DMS79 (cell line): ENCODE data around the gene EXOC2.
A peak's percentile ranks its signal among the peaks of the same experiment; 100 is the strongest.

Source experiments
- DNase-seq: peaks from one replicate; lab custom pipeline; 2025; lab: John Stamatoyannopoulos, UW

EXOC2 gene

DNA sequence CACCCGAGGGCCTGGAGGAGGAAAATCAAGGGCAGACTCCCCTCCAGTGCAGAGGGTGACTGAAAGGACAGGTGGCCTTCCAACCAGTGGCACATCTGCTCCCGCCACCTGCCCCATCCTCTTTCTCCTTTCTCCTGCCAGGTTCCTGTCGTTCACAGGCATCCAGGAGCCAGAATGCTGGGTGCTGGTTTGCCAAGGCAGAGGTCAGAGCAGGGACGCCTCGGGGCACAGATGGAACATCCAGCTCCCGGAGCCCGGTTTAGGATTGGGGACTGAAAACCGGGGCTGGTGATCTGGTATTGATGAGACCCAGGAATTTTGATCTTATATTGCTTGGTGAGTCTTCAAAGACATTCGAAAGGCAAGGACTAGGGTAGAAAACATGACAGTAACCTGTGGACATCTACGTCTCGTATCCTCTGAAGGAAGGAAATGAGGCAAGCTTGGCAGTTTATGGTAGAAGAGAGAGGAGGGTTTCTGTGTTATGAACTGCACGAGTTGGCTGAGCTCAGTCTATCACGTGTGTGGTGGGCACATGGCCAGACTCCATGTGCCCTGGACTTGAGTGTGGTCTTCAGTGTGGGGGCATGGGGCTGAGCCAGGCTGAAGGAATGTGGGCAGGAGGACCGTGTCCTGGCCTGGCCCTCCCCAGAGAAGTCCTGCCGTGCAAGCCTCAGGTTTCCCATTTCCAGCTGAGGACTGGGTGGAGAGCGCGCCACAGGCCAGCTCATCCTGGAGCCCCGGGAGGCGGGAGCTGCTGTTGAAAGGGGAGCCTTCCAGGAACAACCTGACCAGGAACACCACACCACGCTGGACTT lies 227.2 kb downstream of the EXOC2 start:
- no peak for DNase-seq

DNA sequence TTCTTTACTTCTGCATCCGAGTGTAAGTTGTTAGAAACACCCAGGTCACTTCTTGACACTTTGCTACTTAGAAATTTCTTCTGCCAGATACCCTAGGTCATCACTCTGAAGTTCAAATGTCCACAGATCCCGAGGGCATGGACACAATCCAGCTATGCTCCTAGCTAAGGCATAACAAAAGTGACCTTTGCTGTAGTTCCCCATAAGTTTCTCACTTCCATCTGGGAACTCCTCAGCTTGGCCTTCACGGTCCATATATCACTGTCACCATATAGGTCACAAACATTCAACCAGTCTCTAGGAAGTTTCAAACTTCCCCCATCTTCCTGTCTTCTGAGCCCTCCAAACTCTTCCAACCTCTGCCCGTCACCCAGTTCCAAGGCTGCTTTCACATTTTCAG lies 236.1 kb downstream of the EXOC2 start:
- no peak for DNase-seq

DNA sequence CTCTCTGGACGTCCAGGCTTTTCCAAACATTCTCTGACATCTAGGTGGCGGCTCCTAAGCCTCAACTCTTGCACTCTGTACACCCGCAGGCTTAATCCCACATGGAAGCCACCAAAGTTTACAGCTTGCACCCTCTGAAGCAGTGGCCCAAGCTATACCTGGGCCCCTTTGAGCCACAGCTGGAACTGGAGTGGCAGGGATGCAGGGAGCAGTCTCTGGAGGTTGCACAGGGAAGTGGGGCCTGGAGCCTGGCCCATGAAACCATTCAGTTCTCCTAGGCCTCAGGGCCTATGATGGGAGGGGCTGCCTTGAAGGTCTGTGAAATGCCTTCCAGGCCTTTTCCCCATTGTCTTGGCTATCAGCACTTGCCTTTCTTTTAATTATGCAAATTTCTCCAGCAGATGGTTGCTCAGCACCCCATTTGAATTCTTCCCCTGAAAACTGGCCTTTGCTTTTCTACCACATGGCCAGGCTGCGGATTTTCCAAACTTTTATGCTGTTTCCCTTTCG lies 236.5 kb downstream of the EXOC2 start:
- DNase-seq: no peak

DNA sequence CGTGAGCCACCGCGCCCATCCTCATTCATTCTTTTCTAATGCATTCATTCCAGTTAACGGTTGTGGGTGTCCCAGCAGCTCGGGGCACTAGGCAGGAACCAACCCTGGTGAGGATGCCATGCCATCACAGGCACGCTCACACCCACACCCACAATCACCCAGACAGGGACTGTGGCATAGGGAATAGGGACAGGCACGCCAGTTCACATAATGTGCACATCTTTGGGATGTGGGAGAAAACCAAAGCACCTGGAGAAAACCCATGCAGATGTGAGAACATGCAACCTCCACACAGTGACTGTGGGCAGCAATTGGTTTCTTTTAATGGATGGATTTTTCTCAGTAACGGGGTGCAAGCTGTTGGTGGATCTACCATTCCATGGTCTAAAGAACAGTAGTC lies 237.1 kb downstream of the EXOC2 start:
- no peak for DNase-seq

DNA sequence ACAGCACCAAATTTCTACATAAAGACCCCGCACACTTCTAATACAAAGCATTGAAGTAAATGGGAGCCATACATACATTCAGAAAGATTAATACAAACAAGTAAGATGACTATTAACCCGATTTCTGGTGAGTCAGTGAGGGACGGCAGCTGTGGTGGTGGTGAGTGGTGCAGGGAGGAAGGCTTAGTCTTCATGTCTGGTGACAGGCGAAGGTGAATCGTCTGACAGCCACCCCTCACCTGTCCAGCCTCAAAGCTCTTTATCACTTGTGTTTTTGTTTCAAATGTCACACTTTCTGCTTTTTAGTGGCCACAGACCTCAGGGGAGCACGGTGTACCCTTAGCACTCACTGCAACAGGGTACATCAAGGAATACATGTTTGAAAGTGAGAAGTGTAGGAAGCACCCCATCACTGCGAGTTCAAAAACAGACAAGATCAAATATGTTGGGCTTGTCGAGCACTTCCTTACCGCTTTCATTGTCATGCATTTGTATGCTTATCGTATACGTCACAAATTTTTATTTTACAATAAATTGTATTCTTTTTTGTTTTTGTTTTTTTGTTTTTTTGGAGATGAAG lies 237.8 kb downstream of the EXOC2 start:
- no peak for DNase-seq

DNA sequence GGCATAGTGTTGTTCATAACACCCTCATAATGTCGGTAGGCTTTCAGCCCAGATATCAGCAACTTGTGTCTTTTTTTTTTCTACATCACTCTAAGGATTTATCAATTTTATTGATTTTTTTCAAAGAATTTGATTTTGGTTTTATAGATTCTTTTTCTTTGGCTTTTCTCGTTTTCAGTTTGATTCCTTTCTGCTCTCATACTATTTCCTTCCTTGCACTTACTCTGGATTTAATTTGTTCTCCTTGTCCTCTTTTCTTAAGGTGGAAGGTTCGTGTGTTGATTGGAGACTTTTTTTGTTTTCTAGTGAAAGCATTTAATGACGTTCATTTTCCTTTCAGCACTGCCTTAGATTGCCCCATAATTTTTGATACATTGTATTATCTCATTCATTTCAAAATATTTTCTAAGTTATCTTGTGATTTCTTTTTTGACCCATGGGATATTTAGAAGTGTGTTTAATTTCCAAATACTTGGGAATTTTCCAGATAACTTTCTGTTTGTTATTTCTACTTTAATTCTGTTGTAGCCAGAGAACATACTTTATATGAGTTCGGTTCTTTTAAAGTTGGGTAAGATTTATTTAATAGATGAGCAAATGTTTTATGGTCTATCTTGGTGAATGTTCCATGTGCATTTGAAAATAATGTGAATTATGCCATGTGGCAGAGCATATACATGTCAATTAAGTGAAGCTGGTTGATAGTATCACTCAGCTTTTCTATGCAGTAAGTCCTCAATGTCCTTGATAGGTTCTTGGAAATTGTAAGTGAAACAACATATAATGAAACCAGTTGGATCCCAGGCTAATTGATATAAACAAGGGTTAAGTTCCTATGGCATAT lies 238.6 kb downstream of the EXOC2 start:
- no peak for DNase-seq

DNA sequence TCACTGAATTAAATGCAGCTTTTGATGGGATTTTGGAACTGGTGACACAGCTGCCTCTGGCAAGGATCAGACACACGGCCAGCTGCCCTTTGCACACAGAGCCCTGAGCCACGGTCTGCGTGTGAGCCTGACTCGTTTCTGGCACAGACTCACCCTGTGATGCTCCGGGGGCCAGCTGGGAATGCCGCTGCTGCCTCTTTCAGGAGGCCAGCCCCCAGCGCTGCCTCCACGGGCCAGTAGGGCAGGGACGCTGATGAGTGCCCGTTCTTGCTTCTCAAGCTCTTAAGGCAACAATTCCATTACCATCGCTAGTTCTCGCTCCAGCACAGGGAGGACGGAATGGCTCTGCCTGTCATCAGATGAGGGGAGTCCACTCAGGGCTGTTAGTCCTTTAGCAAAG lies 239.8 kb downstream of the EXOC2 start:
- no peak for DNase-seq

DNA sequence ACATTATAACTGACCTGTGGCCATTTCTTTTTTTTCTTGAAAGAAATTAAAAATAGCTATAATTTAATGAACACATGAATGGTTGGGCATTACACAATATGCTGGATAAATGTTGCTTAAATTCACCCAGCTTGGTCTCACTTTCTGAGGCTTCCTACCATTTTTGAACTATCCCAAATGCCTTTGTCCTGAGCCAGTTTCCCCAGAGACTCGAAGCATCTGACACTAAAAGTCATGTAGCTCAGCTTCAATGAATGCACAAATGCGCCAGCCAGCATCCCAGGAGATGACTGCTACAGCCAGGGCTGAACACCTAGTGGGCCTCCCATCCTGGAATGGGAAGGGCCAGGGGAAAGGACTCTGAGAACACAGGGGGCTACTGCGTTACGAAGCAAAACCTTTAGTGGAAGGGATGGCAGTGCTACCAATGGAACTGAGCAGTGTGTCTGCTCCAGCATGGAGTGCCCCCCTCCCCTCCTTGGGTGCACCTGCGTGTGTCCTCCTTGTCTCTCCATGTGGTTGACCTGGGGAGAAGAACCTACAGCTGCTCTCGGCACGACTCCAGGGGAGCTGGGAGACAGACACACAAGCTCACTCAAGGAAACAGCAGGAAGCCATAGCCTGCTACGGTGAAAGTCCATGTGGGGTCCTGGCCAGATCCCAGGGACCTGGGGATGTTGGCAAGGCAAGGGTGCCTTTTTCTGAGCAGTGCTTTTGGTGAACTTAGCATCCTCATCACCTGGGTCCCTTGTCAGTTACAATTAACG lies 240.5 kb downstream of the EXOC2 start:
- DNase-seq: no peak

DNA sequence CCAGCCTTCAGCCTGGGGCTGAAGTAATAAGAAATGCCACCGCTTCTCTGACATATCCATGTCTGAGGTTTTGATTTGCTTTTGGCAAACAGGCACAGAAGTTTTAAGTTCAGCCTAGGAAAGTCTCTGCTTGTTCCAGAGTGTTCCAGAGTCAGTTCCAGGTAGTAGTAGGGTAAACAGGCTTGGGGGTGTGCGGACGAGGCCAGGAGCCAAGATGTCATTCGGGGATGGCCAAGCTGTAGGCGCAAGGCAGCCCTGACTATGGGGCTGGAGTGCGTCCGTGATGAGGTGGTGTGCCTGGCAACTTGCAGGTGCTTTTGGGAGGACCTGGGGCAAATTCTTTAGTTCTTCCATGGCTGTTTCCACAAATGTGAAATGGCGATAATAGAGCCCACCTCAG lies 241.1 kb downstream of the EXOC2 start:
- no peak for DNase-seq

DNA sequence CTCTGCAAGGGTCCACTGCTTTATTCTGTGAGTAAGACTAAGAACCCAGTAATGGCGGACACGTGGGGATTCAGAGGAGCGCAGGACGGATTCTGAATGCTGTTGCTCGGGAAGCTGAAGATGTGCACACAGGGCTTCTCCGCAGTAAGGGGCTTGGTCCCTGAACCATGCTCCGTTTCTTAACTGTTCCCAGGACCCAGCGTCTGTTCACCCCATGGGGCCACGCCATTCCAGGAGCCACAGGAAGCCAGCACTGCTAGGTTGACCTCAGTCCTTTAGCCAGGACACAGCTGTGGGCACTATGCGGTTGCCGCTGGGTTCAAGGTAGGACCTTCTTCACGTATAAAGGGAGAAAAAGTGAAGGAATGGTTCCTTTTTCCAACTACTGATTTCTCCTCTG lies 241.6 kb downstream of the EXOC2 start:
- DNase-seq: no peak

DNA sequence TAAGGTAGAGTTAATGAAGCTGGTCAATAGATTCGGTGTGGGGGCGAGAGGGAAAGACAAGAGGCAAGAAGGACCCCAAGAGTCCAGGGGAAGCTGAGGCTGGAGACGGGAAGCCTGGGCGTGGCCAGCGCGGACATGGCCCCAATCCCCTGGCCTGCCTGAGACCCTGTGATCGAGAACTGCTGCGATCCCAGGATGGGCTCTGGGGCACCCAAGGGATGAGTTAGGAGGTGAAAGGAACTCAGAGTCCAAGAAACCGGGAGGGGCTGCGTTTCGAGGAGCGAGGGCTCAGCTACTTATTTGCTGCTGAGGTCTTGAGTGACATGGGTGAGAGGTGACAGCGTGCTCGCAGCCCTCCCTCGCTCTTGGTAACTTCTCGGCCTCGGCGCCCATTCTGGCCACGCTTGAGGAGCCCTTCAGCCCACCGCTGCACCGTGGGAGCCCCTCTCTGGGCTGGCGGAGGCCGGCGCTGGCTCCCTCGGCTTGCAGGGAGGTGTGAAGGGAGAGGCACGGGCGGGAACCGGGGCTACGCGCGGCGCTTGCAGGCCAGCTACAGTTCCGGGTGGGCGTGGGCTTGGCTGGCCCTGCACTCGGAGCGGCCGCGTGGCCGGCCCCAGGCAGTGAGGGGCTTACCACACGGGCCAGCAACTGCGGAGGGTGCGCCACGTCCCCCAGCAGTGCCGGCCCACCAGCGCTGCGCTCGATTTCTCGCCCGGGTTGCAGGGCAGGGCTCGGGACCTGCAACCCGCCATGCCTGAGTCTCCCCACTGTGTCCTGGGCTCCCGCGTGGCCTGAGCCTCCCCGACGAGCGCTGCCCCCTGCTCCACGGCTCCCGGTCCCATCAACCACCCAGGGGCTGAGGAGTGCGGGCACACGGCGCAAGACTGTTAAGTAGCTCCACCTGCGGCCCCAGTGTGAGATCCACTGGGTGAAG lies 243.2 kb downstream of the EXOC2 start:
- no peak for DNase-seq

DNA sequence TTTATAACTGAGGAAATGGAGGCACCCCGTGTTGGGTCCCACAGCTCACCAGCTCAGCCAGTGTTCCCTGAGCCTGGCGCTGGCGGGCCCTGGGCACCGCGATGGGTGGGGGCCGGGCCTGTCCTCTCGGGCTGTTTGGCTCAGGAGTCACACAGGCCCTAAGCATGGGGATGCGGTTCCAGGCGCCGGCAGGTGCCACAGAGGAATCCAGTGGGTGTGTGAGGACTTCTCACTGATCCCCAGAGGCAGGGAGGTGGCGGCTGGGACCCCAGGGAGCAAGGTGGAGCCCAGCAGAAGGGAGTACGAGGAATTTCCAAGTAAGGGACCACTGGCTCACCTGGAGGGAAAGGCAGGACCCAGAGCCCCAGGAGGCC lies 243.9 kb downstream of the EXOC2 start:
- DNase-seq: no peak

DNA sequence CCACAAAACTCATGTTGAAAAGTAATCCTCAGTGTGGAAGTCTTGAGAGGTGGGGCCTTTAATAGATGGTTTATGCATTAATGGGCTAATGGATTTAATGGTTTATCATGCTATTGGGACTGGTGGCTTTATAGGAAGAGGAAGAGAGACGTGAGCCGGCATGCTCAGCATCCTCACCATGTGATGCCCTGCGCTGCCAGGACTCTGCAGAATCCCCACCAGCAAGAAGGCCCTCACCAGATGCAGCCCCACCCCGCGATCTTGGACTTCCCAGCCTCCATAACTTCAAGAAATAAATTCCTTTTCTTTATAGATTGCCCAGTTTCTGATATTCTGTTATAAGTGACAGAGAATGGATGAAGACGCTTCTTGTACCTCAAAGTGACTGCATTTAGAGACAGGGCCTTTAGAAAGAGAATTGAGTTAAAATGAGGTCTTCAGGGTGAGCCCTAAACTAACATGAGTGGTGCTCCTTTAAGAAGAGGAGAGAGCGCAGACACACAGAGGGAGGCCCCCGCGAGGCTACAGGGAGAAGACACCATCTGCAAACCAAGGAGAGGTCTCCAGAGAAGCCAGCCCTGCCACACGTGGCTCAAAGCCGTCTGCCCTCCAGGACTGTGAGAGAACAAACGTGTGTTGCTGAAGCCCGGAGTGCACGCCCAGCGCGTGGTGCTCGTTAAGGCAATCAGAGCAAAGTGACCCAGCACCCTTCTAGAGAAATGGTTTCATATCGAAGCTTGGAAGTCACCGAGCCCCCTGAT lies 244.5 kb downstream of the EXOC2 start:
- no peak for DNase-seq

DNA sequence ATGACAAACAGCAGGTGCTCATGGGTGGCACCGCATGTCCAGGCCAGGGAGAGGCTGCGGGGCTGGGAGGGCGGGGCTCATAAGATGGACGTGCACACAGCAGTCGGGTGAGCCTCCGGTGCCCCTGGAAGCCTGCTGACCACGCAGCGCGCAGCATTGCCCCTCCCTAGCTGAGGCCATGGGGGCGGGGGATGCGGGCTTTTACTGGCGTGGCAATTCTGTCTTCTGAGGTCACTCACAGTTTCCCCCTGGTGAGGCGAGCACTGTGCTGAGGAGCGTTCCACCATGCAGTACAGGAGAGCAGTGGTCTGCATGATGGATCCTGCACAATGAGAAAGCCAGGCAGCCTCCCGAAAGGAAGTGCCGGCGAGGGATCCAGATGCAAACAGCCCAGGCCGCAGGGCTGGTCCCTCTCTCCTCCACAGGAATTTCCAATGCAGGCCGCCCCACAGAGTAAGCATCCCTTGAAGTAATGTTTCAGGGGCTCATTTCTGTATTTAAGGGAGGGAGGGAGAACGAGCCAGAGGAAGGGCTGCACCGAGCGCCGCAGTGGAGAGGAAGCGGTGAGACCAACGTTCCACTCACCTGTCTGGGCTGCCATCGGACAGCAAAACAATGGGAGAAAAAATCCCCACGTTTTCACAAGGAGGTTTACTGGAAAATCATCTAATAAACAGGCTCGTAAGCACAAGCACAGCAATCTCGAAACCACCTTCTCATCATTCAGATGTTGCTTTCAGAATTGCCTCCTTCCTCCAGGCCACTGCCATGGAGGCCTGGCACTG lies 245.4 kb downstream of the EXOC2 start:
- no peak for DNase-seq

DNA sequence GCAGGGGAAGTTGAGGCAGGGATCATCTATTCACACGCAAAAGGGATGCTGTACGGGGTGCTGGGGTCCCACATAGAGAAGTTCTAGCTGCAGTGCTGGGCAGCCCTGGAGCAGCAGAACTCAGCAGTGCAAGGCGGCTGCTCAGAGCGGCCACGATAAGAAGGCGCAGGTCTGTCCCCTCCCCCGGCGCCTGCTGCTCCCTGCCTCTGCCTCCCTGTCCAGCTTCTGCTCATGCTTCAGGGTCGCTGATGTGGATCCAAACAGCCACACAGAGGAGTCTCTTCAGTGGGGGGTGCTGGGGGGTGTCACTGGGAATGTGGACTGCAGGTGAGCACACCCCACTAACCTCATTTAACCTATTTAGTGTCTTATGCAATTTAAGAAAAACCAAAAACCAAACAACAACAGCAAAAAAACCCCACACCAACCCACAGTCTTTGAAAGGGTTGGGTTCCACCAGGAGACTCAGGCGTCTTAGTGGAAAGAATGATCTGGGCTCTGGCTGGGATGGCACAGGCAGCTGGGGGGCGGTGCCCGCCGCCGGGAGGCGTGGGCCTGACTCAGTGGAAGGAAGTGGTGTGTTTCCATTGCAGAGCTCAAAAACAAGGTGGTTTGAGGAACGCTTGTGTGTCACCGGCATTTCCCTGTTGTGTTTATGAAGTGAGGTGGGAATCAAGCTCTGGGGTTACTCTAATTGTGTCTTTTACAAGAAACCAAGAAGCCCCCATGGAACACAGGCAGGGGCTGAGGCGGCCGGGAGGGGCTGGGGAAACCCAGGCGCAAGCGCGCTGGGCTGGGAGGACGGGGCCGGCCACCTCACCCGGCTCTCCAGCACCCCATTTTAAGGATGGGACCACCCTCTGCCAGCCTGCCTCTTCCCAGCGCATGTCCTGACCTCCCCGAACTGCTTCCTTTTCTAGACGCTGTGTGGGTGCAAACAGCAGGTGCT lies 246.2 kb downstream of the EXOC2 start:
- DNase-seq: no peak

DNA sequence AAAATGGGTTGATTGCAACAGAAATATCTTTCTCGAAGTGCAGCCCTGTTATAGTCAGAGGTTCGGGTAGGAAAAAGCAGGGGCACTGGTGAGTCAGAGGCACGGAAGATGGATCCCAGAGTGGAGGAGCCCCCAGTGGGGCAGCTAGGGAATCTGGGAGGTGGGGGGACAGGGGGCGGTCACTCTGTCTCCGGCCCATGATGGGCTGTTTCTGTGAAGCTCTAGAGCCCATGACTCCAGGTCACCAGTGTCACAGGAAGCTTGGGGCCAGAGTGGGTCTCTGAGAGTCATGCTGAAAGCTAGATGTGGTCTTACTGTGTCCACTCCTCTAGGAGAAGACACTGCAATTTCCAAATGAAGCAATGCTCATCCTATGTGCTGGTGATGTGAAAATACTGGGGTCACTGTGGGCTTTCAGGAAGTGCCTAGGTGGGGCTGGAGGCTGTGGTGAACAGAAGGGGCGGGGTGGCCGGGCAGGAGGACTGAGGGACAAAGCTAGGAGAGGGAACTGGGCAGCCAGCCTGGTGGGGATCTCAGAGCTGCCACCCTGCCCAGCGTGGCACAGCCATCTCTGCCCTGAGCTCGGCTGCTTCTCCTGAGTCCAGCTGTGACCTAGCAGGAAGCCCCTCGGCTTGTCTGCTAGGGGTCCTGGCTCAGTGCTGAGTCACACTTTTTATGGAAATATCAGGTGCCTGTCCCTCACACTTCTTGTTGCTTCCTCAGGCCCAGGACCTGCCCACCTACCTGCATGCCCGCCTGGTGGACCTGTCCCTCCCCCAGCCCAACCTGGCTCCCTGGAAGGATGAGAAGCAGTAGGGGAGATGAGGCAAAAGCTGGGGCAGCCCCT lies 247.1 kb downstream of the EXOC2 start:
- DNase-seq: no peak

DNA sequence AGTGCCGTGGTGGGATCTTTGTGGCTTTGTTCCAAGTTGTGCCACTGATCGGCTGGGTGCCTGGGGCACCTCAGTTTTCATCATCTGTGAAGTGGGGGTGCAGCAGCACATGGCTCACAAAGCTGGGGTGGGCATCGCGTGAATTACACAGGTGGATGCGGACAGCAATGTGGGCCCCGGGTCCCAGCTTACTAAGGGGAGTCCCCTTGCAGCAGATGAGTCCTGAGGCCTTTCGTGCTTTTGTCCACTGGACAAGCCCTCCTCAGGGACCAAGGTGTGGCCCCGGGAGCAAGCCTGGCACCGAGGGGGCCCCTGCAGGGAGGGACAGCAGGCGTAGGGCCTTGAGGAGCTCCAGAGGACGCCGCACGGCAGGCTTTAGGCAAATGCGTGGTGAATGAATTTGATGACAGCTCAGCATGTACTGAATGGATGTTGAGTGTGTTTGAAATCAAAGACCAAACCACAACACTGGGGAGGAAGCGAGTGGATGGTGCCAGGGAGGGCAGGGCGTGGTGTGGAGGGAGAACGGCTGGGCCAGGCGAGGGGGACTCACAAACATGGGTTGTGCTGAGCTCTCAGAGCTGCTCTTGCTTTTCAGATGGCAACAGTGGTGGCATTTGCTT lies 248.2 kb downstream of the EXOC2 start:
- DNase-seq: peak; percentile 37
